Astrocyte (in vitro differentiated cells and primary cell): Measurements from ENCODE around the gene ARL5A. TPM values are rescaled to one million over a fixed set of nuclear protein-coding genes. Genes with fewer than 3 reads are reported as not detected.

Experiments used
- DNase-seq: peaks from one replicate; pipeline ENCODE4 v3.0.0-alpha.2; 2010; ENCODE audit warnings: low read depth
- FAIRE-seq: peaks from 2 replicates; lab custom pipeline; 2011; peaks lifted over from hg19 to GRCh38; lab: Jason Lieb, UNC
- H2AFZ ChIP-seq: 2 replicates; pipeline ENCODE4 v1.6.0; 2012; ENCODE audit warnings: low read depth, low read length, inconsistent platforms
- H3K27ac ChIP-seq: 2 replicates; pipeline ENCODE4 v1.5.1; 2011; ENCODE audit warnings: low read depth, low read length, inconsistent platforms
- H3K27me3 ChIP-seq: 2 replicates; pipeline ENCODE4 v1.6.0; 2011; ENCODE audit warnings: low read length, inconsistent platforms; ENCODE audit not compliant: insufficient read depth
- H3K36me3 ChIP-seq: 2 replicates; pipeline ENCODE4 v1.5.1; 2011; ENCODE audit warnings: low read length, inconsistent platforms; ENCODE audit not compliant: insufficient read depth
- H3K4me1 ChIP-seq: 2 replicates; pipeline ENCODE4 v1.5.1; 2011; ENCODE audit warnings: low read length, inconsistent platforms; ENCODE audit not compliant: insufficient read depth
- H3K4me2 ChIP-seq: 2 replicates; pipeline ENCODE4 v1.6.0; 2012; ENCODE audit warnings: low read length, inconsistent platforms
- H3K4me3 ChIP-seq: 2 replicates; pipeline ENCODE4 v1.5.1; 2011; ENCODE audit warnings: low read depth, mild to moderate bottlenecking, low read length, inconsistent platforms; ENCODE audit not compliant: insufficient read depth
- H3K79me2 ChIP-seq: 2 replicates; pipeline ENCODE4 v1.6.0; 2012; ENCODE audit warnings: mild to moderate bottlenecking, low read length, inconsistent platforms; ENCODE audit not compliant: insufficient read depth
- H3K9ac ChIP-seq: 2 replicates; pipeline ENCODE4 v1.6.0; 2012; ENCODE audit warnings: mild to moderate bottlenecking, low read length, inconsistent platforms
- H3K9me3 ChIP-seq: 2 replicates; pipeline ENCODE4 v1.5.1; 2012; ENCODE audit warnings: low read depth, mild to moderate bottlenecking, low read length, inconsistent platforms; ENCODE audit not compliant: insufficient read depth
- H4K20me1 ChIP-seq: 2 replicates; pipeline ENCODE4 v1.6.0; 2012; ENCODE audit warnings: low read length, inconsistent platforms; ENCODE audit not compliant: insufficient read depth
- H3K27ac Mint-ChIP-seq: one replicate; pipeline ENCODE4 v1.8.0; 2021; ENCODE audit warnings: mild to moderate bottlenecking, mixed read lengths; ENCODE audit not compliant: unreplicated experiment
- H3K27me3 Mint-ChIP-seq: one replicate; pipeline ENCODE4 v1.8.0; 2021; ENCODE audit warnings: low read depth, mixed read lengths; ENCODE audit not compliant: unreplicated experiment
- H3K36me3 Mint-ChIP-seq: one replicate; pipeline ENCODE4 v1.8.0; 2021; ENCODE audit warnings: low read depth, mixed read lengths; ENCODE audit not compliant: unreplicated experiment
- H3K4me1 Mint-ChIP-seq: one replicate; pipeline ENCODE4 v1.8.0; 2021; ENCODE audit warnings: low read depth, mixed read lengths; ENCODE audit not compliant: unreplicated experiment
- H3K4me3 Mint-ChIP-seq: one replicate; pipeline ENCODE4 v1.8.0; 2021; ENCODE audit warnings: mild to moderate bottlenecking, moderate library complexity, mixed read lengths; ENCODE audit not compliant: unreplicated experiment
- H3K9me3 Mint-ChIP-seq: one replicate; pipeline ENCODE4 v1.8.0; 2021; ENCODE audit warnings: mild to moderate bottlenecking, mixed read lengths; ENCODE audit not compliant: unreplicated experiment
- EZH2 ChIP-seq: IDR thresholded peaks from 2 replicates; pipeline ENCODE4 v1.6.1; 2012; ENCODE audit warnings: mild to moderate bottlenecking, low read length, inconsistent platforms; ENCODE audit not compliant: insufficient read depth
- total RNA-seq: library from RNA; stranded (reverse); gene quantifications from 2 replicates; pipeline ENCODE4 v1.2.1, GENCODE V29; 2021
- TF ChIP-seq, protein P1 (sequence below): IDR thresholded peaks from 2 replicates; pipeline ENCODE4 v1.5.1; 2011; ENCODE audit warnings: low read depth, mild to moderate bottlenecking, inconsistent platforms, low read length, moderate library complexity; ENCODE audit not compliant: insufficient read depth

Gene ARL5A
- total RNA-seq, 1 donor from 2014 or later = 69.7 TPM

DNA sequence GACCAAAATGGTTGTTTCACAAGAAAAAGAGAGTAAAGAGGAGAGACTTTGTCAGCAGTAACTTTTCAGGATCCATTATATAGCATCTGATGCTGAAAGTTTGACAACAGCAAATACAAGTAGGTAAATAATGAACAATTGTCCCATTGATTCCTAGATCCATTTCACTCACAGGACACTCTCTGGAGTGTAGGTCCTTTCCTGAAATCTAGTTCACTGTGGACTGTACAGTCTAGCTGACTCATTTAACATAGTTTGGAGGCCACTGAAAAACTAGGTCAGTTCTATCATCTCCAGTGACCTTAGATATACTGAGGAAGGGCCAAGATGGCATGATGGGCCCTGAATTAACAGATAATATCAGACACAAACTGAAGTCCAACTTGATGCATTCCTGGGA is 74.7 kb downstream of the ARL5A start:
- H3K27me3 Mint-ChIP-seq = no peaks in the 10 kb centered on the region
- Histone ChIP-seq H3K79me2 (no peaks in the 10 kb centered on the region), H3K36me3 (no peaks in the 10 kb centered on the region), H3K4me2 (no peak overlapping the region), H3K4me1 (no peaks in the 10 kb centered on the region), H3K27ac (no peak overlapping the region), H2AFZ (no peak overlapping the region), H4K20me1 (no peaks in the 10 kb centered on the region), H3K9ac (no peak overlapping the region), H3K27me3 (no peaks in the 10 kb centered on the region), H3K9me3 (no peaks in the 10 kb centered on the region), H3K4me3 (no peak overlapping the region)
- H3K9me3 Mint-ChIP-seq = no peaks in the 10 kb centered on the region
- no peak for FAIRE-seq
- no peak overlapping the region for H3K4me3 Mint-ChIP-seq
- H3K27ac Mint-ChIP-seq = no peak overlapping the region
- no peaks in the 10 kb centered on the region for H3K4me1 Mint-ChIP-seq
- H3K36me3 Mint-ChIP-seq = peaks cover under 1% of the 10 kb centered on the region
- TF ChIP-seq, protein P1, sequence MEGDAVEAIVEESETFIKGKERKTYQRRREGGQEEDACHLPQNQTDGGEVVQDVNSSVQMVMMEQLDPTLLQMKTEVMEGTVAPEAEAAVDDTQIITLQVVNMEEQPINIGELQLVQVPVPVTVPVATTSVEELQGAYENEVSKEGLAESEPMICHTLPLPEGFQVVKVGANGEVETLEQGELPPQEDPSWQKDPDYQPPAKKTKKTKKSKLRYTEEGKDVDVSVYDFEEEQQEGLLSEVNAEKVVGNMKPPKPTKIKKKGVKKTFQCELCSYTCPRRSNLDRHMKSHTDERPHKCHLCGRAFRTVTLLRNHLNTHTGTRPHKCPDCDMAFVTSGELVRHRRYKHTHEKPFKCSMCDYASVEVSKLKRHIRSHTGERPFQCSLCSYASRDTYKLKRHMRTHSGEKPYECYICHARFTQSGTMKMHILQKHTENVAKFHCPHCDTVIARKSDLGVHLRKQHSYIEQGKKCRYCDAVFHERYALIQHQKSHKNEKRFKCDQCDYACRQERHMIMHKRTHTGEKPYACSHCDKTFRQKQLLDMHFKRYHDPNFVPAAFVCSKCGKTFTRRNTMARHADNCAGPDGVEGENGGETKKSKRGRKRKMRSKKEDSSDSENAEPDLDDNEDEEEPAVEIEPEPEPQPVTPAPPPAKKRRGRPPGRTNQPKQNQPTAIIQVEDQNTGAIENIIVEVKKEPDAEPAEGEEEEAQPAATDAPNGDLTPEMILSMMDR = no peak
- no peak for TF ChIP-seq EZH2
- DNase-seq = no peak

Other genes starting within 250 kb of the ARL5A start
- 0.82 and 0.94 TPM in 2 replicates for gene NEB, start 93.9 kb downstream of the ARL5A start, total RNA-seq